Nasal cavity respiratory epithelium epithelial cell of viscerocranial mucosa (primary cell): ENCODE measurements around the gene ITGB1. TPM values are rescaled to one million over a fixed set of nuclear protein-coding genes. Genes with fewer than 3 reads are reported as not detected.

Experiments
- total RNA-seq: library from RNA; depleted of rRNA; stranded (reverse); fragments of >200 nt; gene quantifications from 2 replicates; pipeline ENCODE4 v1.2.3, GENCODE V29; 2014

ITGB1 gene
- 1,896 and 2,060 TPM in 2 replicates for total RNA-seq

GRCh38 chr10:32958085-32959005, at the start of gene ITGB1:
TSS of gene ITGB1 (minus strand) at chr10:32958230. CDS start at chr10:32935558, 22,672 bp downstream.

